NCI-H2196 (cell line): ENCODE results near the gene IL18BP.

Experiments
- DNase-seq: peaks from one replicate; lab custom pipeline; 2025; ENCODE audit not compliant: unreplicated experiment; lab: John Stamatoyannopoulos, UW

Gene IL18BP

DNA sequence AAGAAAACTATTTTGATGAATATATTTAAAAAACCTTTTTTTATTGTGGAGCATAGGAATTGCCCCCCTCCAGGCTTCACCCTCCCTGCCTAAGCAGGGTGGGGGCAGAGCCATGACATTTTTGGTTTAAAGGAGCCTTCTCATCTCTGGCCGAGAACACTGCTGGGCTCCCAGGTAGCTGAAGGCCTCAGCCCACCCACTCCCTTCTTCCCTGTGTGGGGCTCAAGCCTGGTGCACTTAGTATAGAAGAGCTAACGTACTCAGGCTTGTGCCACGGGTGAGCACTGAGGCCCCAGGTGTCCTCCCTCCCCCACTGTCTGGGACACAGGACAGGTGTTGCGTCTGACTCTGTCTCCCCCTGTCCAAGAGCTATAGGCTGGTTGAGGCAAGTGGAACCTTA, 2.2 kb upstream of the IL18BP start:
- no peak for DNase-seq

DNA sequence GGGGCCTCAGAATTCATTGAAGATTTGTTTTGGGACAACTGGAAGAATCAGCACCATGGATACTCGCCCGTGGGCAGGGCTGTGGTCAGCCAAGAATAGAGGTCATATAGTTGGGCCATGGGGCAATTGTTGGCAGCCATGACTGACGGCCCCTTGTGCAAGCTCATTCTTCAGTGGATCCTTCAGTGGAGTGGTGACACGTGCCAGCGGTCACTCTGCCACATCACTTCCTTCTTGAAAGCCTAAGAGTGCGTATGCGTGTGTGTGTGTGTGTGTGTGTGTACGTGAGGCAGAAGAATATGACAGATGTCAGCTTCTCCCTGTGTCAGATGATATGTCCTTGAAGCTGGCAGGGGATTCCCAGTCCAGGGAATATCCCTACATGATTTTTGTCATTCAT, 1.8 kb upstream of the IL18BP start:
- DNase-seq = no peak

GRCh38 chr11:71997594-71997993, 1.1 kb upstream of the IL18BP start:
- no peak for DNase-seq

- DNase-seq = no peak
These were observed 648 bp upstream of the IL18BP start for GRCh38 chr11:71998061-71998460.

- no peak for DNase-seq
These were observed 653 bp downstream of the IL18BP start for GRCh38 chr11:71999362-71999761.

GRCh38 chr11:71999798-72000197, 1.1 kb downstream of the IL18BP start:
- DNase-seq = no peak

DNA sequence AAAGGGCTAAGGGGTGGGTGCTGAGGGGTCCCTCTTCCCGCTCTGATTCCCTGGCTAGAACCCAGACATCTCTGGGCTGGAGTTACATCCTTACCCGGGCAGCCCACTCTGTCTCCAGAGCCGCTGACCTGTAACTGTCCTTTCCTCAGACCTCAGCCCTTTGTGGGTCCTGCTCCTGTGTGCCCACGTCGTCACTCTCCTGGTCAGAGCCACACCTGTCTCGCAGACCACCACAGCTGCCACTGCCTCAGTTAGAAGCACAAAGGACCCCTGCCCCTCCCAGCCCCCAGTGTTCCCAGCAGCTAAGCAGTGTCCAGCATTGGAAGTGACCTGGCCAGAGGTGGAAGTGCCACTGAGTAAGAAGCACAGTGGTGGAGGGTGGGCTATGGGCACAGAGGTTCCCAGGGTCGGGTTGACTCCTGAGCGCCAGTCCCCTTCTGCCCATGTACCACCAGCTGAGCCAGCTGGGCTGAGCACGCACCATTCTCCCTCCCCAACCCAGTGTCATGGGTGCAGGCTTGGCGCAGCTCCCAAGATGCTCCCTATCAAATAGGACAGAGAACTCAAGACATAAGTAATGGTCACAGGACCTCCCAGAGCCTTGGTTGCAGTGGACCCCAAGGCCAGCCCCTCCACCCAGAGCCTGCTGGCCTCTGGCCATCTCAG, 1.6 kb downstream of the IL18BP start:
- no peak for DNase-seq

DNA sequence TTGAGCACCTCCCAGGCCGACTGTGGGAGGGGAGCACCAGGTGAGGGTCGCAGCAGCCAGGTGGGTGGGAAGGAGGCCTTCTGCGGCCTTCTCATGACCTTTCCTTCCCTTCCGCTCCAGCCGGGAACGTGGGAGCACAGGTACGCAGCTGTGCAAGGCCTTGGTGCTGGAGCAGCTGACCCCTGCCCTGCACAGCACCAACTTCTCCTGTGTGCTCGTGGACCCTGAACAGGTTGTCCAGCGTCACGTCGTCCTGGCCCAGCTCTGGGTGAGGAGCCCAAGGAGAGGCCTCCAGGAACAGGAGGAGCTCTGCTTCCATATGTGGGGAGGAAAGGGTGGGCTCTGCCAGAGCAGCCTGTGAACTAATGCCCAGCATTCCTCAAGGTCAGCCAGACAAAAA, 2.6 kb downstream of the IL18BP start:
- DNase-seq = no peak

DNA sequence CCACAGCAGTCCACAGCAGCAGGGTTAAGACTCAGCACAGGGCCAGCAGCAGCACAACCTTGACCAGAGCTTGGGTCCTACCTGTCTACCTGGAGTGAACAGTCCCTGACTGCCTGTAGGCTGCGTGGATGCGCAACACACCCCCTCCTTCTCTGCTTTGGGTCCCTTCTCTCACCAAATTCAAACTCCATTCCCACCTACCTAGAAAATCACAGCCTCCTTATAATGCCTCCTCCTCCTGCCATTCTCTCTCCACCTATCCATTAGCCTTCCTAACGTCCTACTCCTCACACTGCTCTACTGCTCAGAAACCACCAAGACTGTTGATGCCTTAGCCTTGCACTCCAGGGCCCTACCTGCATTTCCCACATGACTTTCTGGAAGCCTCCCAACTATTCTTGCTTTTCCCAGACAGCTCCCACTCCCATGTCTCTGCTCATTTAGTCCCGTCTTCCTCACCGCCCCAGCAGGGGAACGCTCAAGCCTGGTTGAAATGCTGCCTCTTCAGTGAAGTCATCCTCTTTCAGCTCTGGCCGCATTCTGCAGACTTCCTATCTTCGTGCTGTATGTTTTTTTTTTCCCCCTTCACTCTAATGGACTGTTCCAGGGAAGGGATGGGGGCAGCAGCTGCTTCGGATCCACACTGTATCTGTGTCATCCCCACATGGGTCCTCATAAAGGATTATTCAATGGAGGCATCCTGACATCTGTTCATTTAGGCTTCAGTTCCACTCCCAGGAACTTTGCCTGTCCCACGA, 3.3 kb downstream of the IL18BP start:
- DNase-seq = no peak

GRCh38 chr11:72002841-72003775, 4.4 kb downstream of the IL18BP start:
- no peak for DNase-seq

GRCh38 chr11:72003776-72004171, 5.1 kb downstream of the IL18BP start:
- no peak for DNase-seq

- peak; percentile 38 for DNase-seq
These were observed 6.0 kb downstream of the IL18BP start for GRCh38 chr11:72004515-72005346.

DNA sequence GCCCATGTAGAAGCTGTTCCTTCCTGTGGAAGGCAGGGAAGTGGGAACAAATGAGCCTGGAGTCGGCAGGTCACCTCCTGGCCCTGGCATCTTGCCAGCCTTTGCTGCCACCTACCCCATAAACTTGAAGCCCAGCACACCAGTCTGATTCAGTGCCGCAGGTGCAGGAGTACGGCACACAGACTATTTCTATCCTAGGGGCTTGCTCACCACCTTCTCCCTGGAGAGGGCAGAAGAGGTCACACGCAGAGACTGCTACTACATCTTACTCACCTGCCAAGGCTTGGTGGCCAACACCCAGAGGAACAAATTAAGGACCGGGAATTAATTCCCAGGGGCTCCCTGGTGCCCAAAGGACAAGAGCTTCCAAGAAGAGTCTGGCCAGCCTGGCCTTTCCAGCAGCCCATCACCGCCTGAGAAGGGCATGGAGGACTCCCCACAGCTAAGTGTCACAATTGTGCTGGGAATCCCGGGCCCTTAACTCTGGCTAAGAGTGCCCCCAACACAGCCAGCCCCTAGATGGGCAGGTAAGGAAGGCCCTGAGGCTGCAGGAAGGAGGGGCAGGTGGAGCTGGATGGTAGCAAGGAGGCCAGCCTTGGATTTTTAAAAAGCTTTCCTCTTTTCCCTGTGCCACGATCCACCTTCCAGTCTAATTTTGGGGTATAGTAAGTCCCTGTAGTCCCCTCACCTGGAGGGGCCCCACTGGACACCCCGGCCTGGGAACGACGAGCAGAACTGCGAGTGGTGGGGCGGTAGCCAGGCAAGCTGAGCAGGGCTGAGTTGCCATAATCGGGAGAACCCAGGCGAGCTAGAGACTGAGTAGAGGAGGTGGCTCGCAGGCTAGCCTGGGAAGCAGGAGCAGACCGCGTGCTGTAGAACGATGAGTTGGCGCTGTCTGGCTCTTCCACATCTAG, 6.9 kb downstream of the IL18BP start:
- DNase-seq = peak; percentile 45

DNA sequence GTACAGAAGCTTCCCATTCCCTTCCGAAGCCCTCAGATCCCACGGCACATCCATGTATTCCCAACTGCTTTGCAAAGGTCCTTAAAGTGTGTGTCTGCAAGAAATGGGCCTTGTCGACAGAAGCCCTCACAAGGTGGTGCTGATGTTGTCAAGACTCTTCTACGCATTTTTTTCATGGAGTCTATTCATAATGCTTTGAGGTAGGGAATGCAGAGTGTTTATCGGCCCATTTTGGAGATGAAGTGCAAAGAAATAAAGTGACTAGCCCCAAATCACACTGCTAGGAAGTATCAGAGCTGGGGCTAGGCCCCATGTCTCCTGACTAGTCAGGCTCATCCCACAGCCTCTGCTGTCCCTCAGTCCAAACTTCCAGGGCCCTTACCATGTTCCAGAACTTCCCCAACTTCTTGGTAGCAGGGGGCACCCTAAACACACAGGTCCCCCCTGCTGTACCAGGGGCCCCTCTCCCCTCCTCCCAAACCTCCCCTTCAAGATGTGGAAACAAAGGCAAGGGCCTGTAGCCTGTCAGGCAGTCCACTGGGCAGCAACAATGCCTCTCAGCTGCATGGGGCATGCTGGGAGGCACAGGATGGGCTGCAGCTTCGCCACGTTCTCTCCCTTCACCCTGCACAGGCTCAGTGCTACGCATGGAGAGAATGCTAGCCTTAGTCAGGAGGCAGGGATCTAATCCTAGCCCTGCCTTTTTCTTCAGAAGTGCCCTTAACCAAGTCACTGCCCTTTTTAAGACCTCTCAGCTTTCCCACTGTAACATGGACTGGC, 7.8 kb downstream of the IL18BP start:
- no peak for DNase-seq

- no peak for DNase-seq
These were observed 8.4 kb downstream of the IL18BP start for GRCh38 chr11:72007089-72007476.

DNA sequence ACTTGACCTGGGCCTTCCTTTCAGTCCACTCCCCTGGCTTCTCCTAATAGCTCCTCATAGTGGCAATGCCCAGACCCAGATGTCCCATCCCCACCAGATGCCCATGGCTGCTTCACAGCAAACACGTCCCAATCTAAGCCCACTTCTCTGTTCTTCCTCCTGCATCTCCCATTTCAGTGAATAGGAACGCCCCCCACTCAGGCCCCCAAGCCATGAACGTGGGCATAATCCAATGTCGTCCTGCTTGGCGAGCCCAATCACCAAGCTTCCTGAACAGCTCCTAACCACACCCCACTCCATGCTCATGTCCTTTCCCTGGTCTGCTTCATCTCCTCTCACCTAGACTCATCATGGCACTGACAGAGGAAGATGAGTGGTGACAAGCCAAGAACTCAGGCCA, 8.9 kb downstream of the IL18BP start:
- DNase-seq = no peak

GRCh38 chr11:72008728-72009127, 10.0 kb downstream of the IL18BP start:
- DNase-seq = no peak

GRCh38 chr11:72009156-72009555, 10.4 kb downstream of the IL18BP start:
- DNase-seq = no peak
